ENCODE data around the gene EDA.

- TF ChIP-seq, protein P1, sequence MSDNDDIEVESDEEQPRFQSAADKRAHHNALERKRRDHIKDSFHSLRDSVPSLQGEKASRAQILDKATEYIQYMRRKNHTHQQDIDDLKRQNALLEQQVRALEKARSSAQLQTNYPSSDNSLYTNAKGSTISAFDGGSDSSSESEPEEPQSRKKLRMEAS (IDR thresholded peaks at IDR 0.05; ENCODE audit: low read depth, low read length), result no peak
- TF ChIP-seq NFYB (IDR thresholded peaks at IDR 0.05; ENCODE audit: insufficient read depth, low read depth, low read length), result no peak
- TF ChIP-seq SMAD1 (IDR thresholded peaks at IDR 0.05; ENCODE audit: low read depth, partially characterized antibody), result no peak
- TF ChIP-seq POLR2AphosphoS5 (IDR thresholded peaks at IDR 0.05; ENCODE audit: low read length), result no peak
- TF ChIP-seq, protein P2, sequence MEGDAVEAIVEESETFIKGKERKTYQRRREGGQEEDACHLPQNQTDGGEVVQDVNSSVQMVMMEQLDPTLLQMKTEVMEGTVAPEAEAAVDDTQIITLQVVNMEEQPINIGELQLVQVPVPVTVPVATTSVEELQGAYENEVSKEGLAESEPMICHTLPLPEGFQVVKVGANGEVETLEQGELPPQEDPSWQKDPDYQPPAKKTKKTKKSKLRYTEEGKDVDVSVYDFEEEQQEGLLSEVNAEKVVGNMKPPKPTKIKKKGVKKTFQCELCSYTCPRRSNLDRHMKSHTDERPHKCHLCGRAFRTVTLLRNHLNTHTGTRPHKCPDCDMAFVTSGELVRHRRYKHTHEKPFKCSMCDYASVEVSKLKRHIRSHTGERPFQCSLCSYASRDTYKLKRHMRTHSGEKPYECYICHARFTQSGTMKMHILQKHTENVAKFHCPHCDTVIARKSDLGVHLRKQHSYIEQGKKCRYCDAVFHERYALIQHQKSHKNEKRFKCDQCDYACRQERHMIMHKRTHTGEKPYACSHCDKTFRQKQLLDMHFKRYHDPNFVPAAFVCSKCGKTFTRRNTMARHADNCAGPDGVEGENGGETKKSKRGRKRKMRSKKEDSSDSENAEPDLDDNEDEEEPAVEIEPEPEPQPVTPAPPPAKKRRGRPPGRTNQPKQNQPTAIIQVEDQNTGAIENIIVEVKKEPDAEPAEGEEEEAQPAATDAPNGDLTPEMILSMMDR (IDR thresholded peaks at IDR 0.05 in 2 of 3, conservative IDR thresholded peaks at IDR 0.05 in 1 of 3; ENCODE audit: control insufficient read depth in 2 of 3, extremely low read depth in 1 of 3, insufficient read depth in 1 of 3, low read depth in 3 of 3, low read length in 3 of 3), result no peak
- TF ChIP-seq FOS (IDR thresholded peaks at IDR 0.05; ENCODE audit: borderline replicate concordance, extremely low read depth, insufficient read length), result no peak
- no peak for TF ChIP-seq ATF3 (IDR thresholded peaks at IDR 0.05; ENCODE audit: borderline replicate concordance, extremely low read depth, low read depth, low read length)
- no peak for TF ChIP-seq JUNB (IDR thresholded peaks at IDR 0.05)
- TF ChIP-seq HDAC6 (IDR thresholded peaks at IDR 0.05; ENCODE audit: unreplicated experiment), result no peak
Measured at GRCh38 chrX:69597399-69597798, 18.5 kb upstream of the EDA start.
